NCI-H774 (cell line): ENCODE results near the gene UGT2A3.
"Not testable (repeated sequence)": the region's sequence is repeated elsewhere in the genome, so short reads cannot be mapped to it uniquely, and the experiment has no call there.

ENCODE experiments used
- DNase-seq: peaks from one replicate; lab custom pipeline; 2025; lab: John Stamatoyannopoulos, UW

UGT2A3 gene

DNA sequence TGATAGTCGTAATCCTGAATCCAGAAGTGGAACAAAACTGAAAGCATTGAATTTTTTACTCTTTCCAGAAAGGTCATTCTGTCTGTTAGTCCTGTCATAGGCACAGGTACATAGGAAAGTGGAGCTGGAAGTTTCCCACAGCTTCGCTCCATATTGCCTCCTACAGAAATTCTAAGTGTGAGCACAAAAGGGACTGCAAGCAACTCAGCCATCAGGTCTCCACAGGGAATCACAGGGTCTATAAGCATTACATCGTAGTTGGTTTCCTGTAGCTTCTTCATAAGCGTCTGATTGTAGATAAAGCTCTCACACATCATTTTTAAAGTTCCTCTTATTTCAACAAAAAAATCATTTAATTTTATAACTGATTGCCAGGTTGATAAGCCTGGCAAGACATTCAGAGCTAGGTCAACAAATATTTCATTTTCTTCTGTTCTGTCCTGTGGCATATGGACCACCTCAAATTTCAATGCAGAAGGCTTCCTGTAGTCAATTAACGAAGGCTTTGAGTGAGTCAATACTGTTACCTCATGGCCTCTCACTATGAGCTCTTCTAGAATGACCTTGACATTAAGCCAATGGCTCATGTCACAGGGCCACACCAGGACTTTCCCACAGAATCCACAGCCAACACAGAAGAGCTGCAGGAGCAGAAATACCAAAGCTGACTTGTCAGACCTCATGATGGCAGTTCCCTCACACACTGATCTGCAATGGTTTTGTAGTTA, at the start of gene UGT2A3:
Gene UGT2A3, minus strand, starts transcription at position 727 of the 728 bp plus-strand sequence. Its CDS starts 44 bp downstream, at position 683.
- DNase-seq: no peak

DNA sequence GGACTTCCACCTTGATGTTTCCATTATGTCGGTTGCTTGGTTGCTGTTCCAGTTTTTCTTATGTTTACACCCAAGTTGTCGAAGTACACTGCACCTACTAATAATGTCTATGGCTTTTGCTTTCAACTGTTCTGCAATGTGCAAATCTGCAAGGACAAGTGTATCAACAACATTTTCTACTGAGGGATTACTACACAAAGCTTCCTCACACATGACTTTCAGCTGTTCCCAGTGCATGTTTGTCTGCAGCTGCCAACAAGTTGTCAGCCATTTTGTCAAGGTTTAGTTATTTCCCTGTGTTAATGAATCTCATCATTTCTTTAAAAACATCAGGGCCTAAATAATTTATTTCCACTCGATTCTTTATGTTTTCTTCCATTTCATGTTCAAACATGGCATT, 45.4 kb upstream of the UGT2A3 start:
- no peak for DNase-seq

DNA sequence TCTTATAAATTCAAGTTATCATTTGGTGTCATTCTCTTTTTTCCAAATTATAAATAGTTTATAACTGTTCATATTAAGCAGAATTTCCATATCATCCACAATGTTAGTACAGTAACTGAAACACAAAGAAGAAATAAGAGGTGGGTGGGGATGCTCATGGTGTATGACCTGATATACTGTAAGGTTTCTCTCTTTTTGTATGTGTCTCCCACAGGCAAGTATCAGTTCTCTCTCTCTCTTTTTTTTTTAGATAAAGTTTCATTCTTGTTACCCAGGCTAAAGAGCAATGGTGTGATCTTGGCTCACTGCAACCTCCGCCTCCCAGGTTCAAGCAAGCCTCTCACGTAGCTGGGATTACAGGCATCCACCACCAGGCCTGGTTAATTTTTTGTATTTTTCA, 43.7 kb upstream of the UGT2A3 start:
- DNase-seq: no peak

- no peak for DNase-seq
Measured at GRCh38 chr4:68987007-68987406, 35.4 kb upstream of the UGT2A3 start.

DNA sequence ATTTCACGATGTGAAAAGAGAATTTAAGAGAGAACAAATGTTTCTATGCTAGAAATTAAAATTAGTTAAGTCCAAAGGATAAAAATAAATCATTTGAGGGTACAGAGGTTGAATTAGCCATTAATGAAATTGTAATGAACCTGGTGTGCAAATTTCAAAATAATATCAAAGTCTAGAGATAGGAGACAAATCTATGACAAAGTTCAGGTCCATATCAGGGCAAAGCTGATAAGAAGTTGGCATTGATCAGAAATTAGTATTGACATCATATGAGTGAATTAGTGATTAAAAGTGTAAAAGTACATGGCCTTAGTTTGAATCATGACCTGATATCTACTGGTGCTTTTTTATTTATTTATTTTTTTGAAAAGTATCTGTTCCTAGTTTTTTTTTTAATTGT, 33.8 kb upstream of the UGT2A3 start:
- no peak for DNase-seq

GRCh38 chr4:68984947-68985346, 33.3 kb upstream of the UGT2A3 start:
- no peak for DNase-seq

DNA sequence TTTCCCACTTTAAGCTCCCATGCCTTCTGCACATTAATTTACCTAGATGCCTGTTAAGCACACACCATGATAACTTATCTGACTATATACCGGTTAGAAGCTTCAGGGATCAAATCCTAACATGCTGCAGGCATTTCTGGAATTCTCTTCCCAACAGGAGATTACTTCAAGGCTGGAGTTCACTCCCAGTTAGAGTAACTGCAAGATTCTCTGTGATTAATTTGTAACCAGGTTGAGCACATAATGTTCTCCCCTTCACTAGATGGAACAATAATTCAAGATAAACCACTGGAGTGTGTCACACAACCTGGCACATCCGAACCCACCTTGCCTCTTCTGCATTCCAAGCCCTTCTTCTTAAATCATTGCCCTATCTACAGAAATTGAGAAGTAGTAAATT, 11.8 kb upstream of the UGT2A3 start:
- DNase-seq: no peak

DNA sequence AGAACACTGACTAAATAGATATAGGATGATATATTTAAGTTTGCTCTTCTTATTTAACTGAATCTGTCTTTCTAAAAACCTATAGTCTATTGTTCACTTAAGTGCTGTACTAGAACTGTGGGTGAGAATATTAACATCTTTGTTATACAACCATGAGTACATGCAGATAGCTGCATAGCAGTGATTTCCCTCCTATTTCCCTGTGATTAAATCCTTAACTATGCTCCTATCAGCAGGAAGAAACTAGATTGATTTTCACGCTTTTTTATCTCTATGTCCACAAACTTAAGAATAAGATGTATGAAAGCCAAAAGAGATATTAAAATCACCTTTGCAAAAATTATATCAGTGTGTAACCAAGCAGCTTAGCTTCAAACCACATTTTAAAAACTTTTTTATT, 11.3 kb upstream of the UGT2A3 start:
- DNase-seq: no peak

DNA sequence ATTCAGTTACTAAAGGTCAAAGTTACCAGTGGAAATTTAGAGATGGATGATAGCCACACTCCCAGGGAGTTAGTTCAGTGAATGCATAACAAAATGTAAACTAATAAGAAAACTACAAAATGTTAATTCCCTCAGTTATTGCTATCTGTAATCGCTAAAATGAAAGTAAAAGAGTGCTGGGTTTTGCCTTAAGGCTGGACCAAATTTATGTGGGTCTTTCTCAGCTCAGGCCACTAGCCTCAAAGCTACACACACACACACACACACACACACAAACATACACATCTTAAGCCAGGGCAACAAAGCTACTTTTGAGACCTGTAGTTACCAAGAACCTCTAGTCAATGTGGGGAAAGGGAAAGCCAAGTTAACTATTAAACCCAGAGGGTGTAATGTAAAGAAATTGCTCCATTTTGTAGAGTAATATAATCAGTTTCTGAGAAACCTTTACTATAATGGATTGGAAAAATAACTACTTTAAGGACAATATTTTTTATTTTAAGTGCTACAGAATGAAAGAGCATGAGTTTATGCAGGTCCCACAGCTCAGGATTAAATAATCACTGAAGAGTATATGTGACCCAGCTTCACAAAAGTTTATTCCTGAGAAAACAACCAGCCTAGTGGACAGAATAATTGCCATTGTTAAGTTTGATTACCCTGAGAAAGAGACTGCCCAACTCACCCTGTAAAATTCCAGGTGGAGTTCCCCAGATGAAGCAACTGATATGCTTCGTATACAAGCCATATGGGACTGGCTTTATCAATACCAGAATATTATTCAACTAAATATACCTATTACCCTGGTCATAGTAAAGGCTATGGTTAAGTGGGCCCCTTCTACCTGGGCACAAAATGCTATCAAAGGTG, 8.9 kb upstream of the UGT2A3 start:
- no peak for DNase-seq

DNA sequence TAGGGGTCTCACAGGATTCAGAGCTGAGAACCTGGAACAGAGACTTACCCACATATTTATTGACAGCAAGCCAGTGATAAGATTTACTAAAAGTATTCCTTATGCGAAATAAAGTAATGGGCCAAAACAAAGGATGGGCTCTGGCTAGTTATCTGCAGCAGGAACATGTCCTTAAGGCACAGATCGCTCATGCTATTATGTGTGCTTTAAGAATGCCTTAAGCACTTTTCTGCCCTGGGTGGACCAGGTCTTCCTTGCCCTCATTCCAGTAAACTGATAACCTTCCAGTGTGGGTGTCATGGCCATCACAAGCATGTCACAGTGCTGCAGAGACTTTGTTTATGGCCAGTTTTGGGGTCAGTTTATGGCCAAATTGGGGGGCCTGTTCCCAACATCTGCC, 7.5 kb upstream of the UGT2A3 start:
- not testable (repeated sequence) for DNase-seq

- no peak for DNase-seq
Measured at GRCh38 chr4:68954126-68954525, 2.5 kb upstream of the UGT2A3 start.

DNA sequence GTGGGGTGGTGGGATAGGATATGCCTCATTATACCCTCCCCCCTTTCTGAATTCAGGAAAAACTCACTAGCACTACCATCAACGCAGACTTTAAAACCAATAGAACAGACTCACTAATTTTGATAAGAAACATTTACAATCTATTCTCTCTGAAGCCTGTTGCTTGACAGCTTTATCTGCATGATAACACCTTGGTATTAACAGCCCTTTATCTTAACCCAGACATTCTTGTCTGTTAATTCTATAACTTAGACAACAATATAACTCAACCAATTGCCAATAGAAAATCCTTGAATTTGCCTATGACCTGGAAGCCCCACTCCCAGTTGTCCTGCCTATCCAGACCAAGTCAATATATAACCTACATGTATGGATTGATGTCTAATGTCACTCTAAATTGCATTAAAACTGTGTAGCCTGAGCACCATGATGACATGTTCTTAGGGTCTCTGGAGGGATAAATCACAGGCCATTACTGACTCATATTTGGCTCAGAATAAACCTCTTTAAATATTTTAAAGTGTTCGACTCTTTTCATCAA, 1.5 kb upstream of the UGT2A3 start:
- no peak for DNase-seq

DNA sequence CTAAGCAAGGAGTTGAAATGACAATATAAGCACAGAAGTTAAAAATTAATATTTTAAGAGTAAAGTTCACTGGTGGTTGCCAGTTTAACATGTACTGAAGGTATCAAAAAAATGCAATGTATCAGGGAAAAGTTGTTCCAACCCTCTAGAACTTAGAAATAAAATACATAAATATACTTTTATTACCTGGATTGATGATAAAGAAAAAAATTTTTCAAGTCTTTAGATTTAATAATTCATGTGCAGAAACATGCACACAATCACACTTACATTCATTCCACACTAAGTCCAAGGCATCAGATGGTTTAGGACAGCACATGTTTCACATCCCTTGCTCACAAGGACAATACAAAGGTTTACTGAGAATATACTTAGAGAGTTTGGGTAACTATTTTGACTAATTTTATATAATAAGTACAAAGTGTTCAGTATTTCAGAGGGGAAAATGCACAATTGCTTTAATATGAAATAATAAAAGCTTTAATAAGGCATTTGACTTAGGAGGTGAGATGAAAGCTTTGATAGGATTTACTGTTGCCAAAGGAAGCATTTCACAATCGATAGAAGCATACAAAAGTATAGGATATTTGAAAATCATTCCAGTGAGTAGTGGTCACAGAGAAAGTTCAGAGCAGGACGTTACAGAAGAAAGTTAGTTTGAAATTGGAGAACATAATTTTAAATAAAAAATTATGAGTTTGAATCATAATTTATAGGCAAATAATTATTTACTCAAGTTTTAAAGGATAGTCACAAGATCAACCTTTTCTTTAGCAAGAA, 392 bp upstream of the UGT2A3 start:
- no peak for DNase-seq

DNA sequence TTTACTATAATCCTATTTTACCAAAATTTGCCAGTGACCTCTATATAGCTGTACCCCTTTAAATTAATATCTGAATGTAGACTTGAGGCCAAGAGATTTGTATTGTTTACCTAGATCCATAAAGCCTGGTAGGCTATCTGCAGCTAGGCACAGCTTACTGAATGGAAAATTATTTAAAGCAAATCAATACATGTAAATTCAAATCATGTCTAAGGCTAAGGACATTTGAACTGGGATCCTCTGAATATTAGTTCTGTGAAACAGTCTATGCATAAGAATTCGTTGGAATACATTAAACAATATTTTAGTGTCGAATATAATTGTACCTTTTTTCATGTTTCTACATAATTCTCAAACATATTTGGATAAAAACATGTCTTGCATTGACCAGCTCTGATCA, 1.6 kb downstream of the UGT2A3 start:
- no peak for DNase-seq

GRCh38 chr4:68948985-68949384, 2.6 kb downstream of the UGT2A3 start:
- DNase-seq: no peak

GRCh38 chr4:68948044-68948743, 3.4 kb downstream of the UGT2A3 start:
- no peak for DNase-seq

- no peak for DNase-seq
Measured at GRCh38 chr4:68929076-68929737, 22.4 kb downstream of the UGT2A3 start.

DNA sequence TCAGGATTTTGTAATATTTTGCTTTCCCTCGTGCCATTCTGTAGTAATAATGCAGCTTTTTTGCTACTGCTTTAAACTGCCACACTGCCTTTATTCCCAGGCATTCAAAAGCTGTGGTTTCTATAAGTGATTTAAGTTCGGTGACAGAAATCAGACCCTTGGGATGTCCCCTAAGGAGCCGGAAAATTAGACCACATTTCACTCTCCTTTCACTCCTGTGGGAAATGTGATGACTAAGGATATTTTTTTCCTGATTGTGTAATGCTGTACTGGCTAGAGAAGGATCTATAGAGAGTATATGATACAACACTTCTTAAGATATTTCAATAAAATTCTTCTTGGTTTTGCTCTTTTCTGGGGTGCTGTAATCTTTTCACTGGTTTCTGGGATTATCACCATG, 24.4 kb downstream of the UGT2A3 start:
- DNase-seq: no peak

GRCh38 chr4:68922202-68922601, 29.4 kb downstream of the UGT2A3 start:
- not testable (repeated sequence) for DNase-seq

- DNase-seq: no peak
Measured at GRCh38 chr4:68921051-68921450, 30.6 kb downstream of the UGT2A3 start.

DNA sequence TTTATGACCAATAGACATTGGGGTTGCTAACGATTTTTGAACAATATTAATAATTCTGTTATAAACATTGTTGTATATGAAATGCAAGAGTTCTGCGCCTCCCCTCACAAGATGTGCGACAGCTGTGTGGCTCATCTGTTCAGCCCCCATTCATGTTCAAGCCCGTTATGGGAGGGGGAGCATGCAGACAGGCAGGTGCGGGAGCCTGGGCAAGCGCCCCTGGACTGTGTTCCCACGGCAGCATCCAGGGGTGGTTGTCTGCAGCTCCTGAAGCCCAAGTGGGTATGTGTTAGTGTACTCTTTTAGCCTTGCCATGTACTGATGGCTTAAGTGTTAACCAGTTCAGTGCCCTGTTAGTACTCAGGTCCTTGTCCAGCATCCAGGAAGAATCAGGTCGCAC, 34.6 kb downstream of the UGT2A3 start:
- DNase-seq: no peak
